Measurements from ENCODE around the gene FAM177A1.

- TF ChIP-seq POLR2A (IDR thresholded peaks at IDR 0.05): no peak
- TF ChIP-seq, protein P1, sequence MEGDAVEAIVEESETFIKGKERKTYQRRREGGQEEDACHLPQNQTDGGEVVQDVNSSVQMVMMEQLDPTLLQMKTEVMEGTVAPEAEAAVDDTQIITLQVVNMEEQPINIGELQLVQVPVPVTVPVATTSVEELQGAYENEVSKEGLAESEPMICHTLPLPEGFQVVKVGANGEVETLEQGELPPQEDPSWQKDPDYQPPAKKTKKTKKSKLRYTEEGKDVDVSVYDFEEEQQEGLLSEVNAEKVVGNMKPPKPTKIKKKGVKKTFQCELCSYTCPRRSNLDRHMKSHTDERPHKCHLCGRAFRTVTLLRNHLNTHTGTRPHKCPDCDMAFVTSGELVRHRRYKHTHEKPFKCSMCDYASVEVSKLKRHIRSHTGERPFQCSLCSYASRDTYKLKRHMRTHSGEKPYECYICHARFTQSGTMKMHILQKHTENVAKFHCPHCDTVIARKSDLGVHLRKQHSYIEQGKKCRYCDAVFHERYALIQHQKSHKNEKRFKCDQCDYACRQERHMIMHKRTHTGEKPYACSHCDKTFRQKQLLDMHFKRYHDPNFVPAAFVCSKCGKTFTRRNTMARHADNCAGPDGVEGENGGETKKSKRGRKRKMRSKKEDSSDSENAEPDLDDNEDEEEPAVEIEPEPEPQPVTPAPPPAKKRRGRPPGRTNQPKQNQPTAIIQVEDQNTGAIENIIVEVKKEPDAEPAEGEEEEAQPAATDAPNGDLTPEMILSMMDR (IDR thresholded peaks at IDR 0.05): no peak
- TF ChIP-seq EP300 (IDR thresholded peaks at IDR 0.05): no peak
Measured at GRCh38 chr14:35032562-35032961, 13.5 kb upstream of the FAM177A1 start.
